AG10803 (cell line): ENCODE measurements around the gene PALS2.

ENCODE experiments used
- DNase-seq: peaks from one replicate; pipeline ENCODE4 v3.0.0; 2010; ENCODE audit warnings: low read depth
- H3K4me3 ChIP-seq: 2 replicates; pipeline ENCODE4 v1.5.1; 2011; ENCODE audit warnings: mild to moderate bottlenecking, low read length, control low read depth
- CTCF ChIP-seq: conservative IDR thresholded peaks from 2 replicates; pipeline ENCODE4 v1.5.1; 2011; ENCODE audit warnings: mild to moderate bottlenecking, low read length, control low read depth, inconsistent platforms

Gene PALS2

GRCh38 chr7:24555184-24555583 lies 18.1 kb upstream of the PALS2 start:
- DNase-seq, result no peak
- H3K4me3 ChIP-seq, result no peak overlapping the region
- no peak for TF ChIP-seq CTCF

GRCh38 chr7:24555719-24556118 lies 17.5 kb upstream of the PALS2 start:
- H3K4me3 ChIP-seq, result no peak overlapping the region
- no peak for TF ChIP-seq CTCF
- no peak for DNase-seq

GRCh38 chr7:24560772-24561171 lies 12.5 kb upstream of the PALS2 start:
- no peak overlapping the region for H3K4me3 ChIP-seq
- TF ChIP-seq CTCF, result no peak
- DNase-seq, result no peak

GRCh38 chr7:24566274-24566673 lies 7.0 kb upstream of the PALS2 start:
- TF ChIP-seq CTCF, result no peak
- DNase-seq, result no peak
- H3K4me3 ChIP-seq, result no peak overlapping the region

GRCh38 chr7:24570983-24571382 lies 2.3 kb upstream of the PALS2 start:
- no peak for DNase-seq
- H3K4me3 ChIP-seq, result no peak overlapping the region
- TF ChIP-seq CTCF, result no peak

GRCh38 chr7:24572016-24572392 lies 1.2 kb upstream of the PALS2 start:
- TF ChIP-seq CTCF, result no peak
- H3K4me3 ChIP-seq, result no peak overlapping the region; the same call in 1 of the 2 replicates
- DNase-seq, result no peak

GRCh38 chr7:24572393-24572996 lies 757 bp upstream of the PALS2 start:
- H3K4me3 ChIP-seq, result peak overlapping the region; percentile 76
- TF ChIP-seq CTCF, result no peak
- DNase-seq, result peak; percentile 44
